Measurements from ENCODE around the gene PDE2A.

Gene PDE2A

DNA sequence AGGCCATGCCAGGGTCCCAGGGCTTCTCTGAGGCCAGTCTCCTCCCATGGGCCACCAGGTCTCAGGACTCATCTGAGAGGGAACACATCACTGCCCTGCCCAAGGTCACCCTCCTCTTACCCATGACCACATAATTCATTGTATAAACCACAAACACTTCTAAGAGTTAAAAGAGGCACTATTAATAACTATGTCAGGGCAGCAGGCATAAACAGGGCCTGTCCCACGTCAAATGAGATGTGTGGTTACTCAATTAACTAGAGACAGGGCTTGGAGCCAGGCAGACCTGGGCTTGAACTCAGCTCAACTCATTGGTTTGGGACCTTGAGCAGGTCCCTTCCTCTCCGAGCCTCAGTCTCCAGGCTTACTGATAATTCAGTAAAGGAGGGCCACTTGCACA, 44.9 kb upstream of the PDE2A start:
- Histone ChIP-seq H3K36me3 (ENCODE audit: insufficient read depth, low read length) (peaks cover 3% of the 10 kb centered on the region; the same call in 1 of the 2 replicates), H3K9ac (ENCODE audit: insufficient read length) (no peak overlapping the region), H3K4me3 (no peak overlapping the region), H3K27ac (no peak overlapping the region), H3K9me3 (ENCODE audit: low read depth, low read length) (no peaks in the 10 kb centered on the region)
- no peak for DNase-seq (ENCODE audit: low read depth, low spot score)
- TF ChIP-seq EZH2 (IDR thresholded peaks at IDR 0.05) (no peak), FOXP2 (optimal IDR thresholded peaks at IDR 0.05; ENCODE audit: control extremely low read depth, extremely low read length, insufficient read depth) (no peak), POLR2AphosphoS5 (IDR thresholded peaks at IDR 0.05; ENCODE audit: borderline replicate concordance, low read depth, low read length) (no peak)

DNA sequence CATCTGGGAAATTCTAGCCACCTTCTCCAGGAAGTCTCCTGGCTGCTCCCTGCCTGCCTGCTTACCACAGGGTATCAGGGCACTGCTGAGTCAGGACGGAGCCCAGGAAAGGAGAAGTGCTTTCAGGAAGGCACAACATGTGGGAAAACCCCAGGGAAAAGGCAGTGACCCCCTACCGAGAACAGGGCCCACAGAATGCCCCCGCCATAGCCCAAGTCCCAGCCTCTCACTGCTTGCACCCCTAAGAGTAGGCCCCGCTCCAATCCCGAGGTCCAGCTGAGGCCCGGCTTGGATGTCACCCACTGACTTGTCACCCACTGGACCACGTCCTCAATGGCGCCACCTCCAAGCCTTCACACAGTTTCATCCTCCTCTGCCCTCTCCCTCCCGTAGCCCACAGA, 43.9 kb upstream of the PDE2A start:
- no peak overlapping the region for H3K27ac ChIP-seq
- H3K36me3 ChIP-seq (ENCODE audit: insufficient read depth, low read length): peaks cover 3% of the 10 kb centered on the region; the same call in 1 of the 2 replicates
- H3K4me3 ChIP-seq: no peak overlapping the region
- no peaks in the 10 kb centered on the region for H3K9me3 ChIP-seq (ENCODE audit: low read depth, low read length)
- no peak overlapping the region for H3K9ac ChIP-seq (ENCODE audit: insufficient read length)
- no peak for DNase-seq (ENCODE audit: low read depth, low spot score)
- TF ChIP-seq EZH2 (IDR thresholded peaks at IDR 0.05) (no peak), FOXP2 (optimal IDR thresholded peaks at IDR 0.05; ENCODE audit: control extremely low read depth, extremely low read length, insufficient read depth) (no peak), POLR2AphosphoS5 (IDR thresholded peaks at IDR 0.05; ENCODE audit: borderline replicate concordance, low read depth, low read length) (no peak)

DNA sequence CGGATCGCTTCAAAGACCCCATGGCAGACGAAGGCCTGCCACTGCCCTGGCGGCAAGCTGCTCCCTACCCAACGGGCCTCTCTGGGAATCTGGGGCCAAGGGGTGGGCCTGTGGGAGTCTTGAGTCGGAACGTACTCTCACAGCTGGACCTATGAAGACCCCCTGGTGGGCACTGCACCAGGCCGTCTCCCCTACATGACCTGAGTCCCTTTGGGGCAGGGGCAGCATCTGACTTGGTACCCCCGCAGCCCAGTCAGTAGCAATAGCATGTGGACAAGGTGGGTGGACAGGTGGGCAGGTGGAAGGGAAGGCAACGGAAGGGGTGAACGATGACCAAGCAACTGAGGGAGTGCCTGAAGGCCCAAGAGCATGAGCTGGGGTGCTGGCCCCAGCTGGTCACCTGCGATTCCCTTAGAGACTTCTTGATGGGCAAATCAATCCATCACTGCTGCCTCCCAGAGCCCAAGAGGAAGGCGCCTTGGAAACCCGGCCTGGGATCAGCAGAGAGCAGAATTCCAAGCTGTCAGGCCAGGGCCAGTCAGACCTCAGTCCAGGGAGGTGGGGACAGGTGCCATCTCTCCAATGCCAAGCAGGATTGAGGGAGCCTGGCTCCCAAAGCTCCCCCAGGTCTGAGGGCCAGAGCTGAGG, 42.7 kb upstream of the PDE2A start:
- TF ChIP-seq FOXP2 (optimal IDR thresholded peaks at IDR 0.05; ENCODE audit: control extremely low read depth, extremely low read length, insufficient read depth) (no peak), POLR2AphosphoS5 (IDR thresholded peaks at IDR 0.05; ENCODE audit: borderline replicate concordance, low read depth, low read length) (no peak), EZH2 (IDR thresholded peaks at IDR 0.05) (no peak)
- no peak for DNase-seq (ENCODE audit: low read depth, low spot score)
- Histone ChIP-seq H3K4me3 (no peak overlapping the region), H3K36me3 (ENCODE audit: insufficient read depth, low read length) (peaks cover 3% of the 10 kb centered on the region; the same call in 1 of the 2 replicates), H3K27ac (no peak overlapping the region), H3K9ac (ENCODE audit: insufficient read length) (no peak overlapping the region), H3K9me3 (ENCODE audit: low read depth, low read length) (no peaks in the 10 kb centered on the region)

DNA sequence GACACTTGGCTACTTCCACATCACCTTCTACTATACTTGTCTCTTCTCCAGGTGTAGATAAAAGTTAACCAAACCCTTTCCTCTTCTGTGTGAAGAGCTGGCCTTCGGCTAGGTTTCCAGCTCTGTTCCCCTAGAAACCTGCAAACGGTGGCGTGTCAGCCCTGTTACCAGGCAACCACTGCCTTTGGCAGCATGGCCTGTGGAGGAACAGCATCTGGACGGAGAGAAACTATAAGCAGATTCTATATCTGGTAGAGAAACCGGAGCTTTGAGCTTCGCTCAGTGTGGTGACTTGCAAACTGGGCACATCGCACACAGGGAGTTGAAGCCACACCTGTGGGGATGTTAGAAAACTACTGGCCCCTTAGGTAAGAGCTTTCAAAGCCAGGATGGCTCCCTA, 42.1 kb upstream of the PDE2A start:
- H3K36me3 ChIP-seq (ENCODE audit: insufficient read depth, low read length): peaks cover 3% of the 10 kb centered on the region; the same call in 1 of the 2 replicates
- no peak for TF ChIP-seq FOXP2 (optimal IDR thresholded peaks at IDR 0.05; ENCODE audit: control extremely low read depth, extremely low read length, insufficient read depth)
- no peak for TF ChIP-seq EZH2 (IDR thresholded peaks at IDR 0.05)
- no peak for TF ChIP-seq POLR2AphosphoS5 (IDR thresholded peaks at IDR 0.05; ENCODE audit: borderline replicate concordance, low read depth, low read length)
- no peak overlapping the region for H3K4me3 ChIP-seq
- no peak overlapping the region for H3K27ac ChIP-seq
- no peak overlapping the region for H3K9ac ChIP-seq (ENCODE audit: insufficient read length)
- DNase-seq (ENCODE audit: low read depth, low spot score): no peak
- H3K9me3 ChIP-seq (ENCODE audit: low read depth, low read length): no peaks in the 10 kb centered on the region

DNA sequence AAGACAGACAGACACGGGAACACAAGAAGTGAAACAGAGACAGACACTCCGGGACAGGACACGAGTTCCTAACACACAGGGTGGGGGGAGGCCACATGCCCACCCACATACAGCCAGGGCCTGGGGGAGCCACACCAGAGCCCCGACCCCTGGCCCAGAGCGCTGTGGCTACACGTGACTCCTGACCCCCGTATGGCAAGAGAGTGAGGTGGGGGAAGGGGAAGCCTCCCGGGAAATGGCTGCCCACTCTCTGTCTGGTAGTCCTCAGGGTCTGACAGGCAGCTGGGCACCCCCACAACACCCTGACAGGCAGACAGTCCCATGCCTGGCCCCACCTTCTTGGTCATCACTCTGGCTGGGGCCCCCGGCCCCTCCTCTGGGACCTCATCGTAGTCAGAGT, 38.6 kb upstream of the PDE2A start:
- Histone ChIP-seq H3K9me3 (ENCODE audit: low read depth, low read length) (no peaks in the 10 kb centered on the region), H3K36me3 (ENCODE audit: insufficient read depth, low read length) (peaks cover 5% of the 10 kb centered on the region; the same call in 1 of the 2 replicates), H3K4me3 (no peak overlapping the region), H3K9ac (ENCODE audit: insufficient read length) (no peak overlapping the region), H3K27ac (no peak overlapping the region)
- TF ChIP-seq EZH2 (IDR thresholded peaks at IDR 0.05) (no peak), FOXP2 (optimal IDR thresholded peaks at IDR 0.05; ENCODE audit: control extremely low read depth, extremely low read length, insufficient read depth) (no peak), POLR2AphosphoS5 (IDR thresholded peaks at IDR 0.05; ENCODE audit: borderline replicate concordance, low read depth, low read length) (no peak)
- DNase-seq (ENCODE audit: low read depth, low spot score): no peak

DNA sequence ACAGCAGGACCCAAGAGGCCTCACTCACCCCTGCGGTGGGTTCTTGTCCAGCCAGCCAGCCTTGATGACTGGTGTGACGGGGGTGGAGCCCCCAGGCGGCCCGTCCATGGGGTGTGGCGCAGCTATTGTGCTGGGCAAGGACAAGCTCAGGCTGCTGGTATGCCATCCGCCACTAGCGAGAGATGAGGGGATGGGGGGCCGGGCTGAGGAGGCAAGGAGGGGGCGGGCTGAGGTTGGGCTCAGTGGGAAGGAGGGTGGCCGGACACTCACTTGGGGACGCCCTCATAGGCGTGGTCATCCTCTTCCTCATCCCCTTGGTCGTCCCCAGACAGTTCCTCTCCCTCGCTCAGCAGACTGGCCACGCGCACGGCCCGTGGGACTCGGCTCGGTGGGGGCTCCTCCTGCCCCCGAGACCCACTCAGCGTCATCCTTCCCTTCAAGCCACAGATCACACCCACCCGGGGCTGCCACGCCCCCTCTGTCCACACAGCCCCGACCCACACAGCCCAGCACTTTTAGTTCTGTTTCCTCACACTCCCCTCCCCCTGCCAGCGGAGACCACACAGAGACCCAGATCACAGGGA, 38.0 kb upstream of the PDE2A start:
- H3K4me3 ChIP-seq: no peak overlapping the region
- peaks cover 10% of the 10 kb centered on the region; the same call in 1 of the 2 replicates for H3K36me3 ChIP-seq (ENCODE audit: insufficient read depth, low read length)
- H3K9ac ChIP-seq (ENCODE audit: insufficient read length): no peak overlapping the region
- DNase-seq (ENCODE audit: low read depth, low spot score): no peak
- no peaks in the 10 kb centered on the region for H3K9me3 ChIP-seq (ENCODE audit: low read depth, low read length)
- TF ChIP-seq FOXP2 (optimal IDR thresholded peaks at IDR 0.05; ENCODE audit: control extremely low read depth, extremely low read length, insufficient read depth): no peak
- TF ChIP-seq EZH2 (IDR thresholded peaks at IDR 0.05): no peak
- TF ChIP-seq POLR2AphosphoS5 (IDR thresholded peaks at IDR 0.05; ENCODE audit: borderline replicate concordance, low read depth, low read length): no peak
- H3K27ac ChIP-seq: no peak overlapping the region

DNA sequence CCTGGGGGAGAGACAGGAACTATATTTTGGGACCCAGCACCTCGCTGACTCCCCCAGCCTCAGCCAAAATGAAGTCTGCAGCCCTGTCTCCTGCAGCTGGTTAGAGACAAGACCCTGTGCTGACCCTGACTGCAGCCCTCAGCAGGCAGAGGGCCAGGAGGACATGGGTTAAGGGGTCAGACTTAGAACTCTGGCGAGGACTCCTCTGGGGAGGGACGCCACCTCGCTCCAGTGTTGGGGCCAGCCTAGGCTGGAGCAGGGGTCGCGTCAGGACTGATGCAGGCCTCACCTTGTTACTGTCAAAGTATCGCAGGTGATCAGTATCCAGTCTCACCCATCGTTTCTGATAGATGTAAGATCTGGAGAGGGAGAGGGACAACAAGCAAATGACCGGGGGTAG, 36.9 kb upstream of the PDE2A start:
- no peak overlapping the region for H3K27ac ChIP-seq
- no peak for TF ChIP-seq POLR2AphosphoS5 (IDR thresholded peaks at IDR 0.05; ENCODE audit: borderline replicate concordance, low read depth, low read length)
- no peak for TF ChIP-seq EZH2 (IDR thresholded peaks at IDR 0.05)
- no peak for TF ChIP-seq FOXP2 (optimal IDR thresholded peaks at IDR 0.05; ENCODE audit: control extremely low read depth, extremely low read length, insufficient read depth)
- H3K4me3 ChIP-seq: no peak overlapping the region
- H3K9me3 ChIP-seq (ENCODE audit: low read depth, low read length): no peaks in the 10 kb centered on the region
- H3K9ac ChIP-seq (ENCODE audit: insufficient read length): no peak overlapping the region
- peaks cover 13% of the 10 kb centered on the region; the same call in 1 of the 2 replicates for H3K36me3 ChIP-seq (ENCODE audit: insufficient read depth, low read length)
- DNase-seq (ENCODE audit: low read depth, low spot score): no peak

DNA sequence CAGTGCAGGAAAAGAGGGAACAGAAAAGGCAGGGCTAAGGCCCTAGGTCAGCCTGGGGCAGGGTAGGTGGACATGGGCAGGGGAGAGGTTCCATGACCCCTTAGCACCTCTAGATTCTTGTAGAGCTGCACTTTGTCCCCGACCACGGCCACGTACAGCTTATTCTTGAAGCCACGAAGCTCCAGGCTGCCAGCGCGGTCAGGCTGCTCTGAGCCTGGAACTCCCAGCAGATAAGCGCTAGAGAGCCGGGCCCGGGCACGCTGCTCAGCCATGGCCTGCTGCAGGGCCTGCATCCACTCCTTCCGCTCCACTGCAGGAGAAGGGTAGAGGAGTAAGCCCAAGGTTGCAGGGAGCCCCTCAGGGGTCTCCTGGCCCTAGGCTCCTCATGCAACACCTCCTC, 36.1 kb upstream of the PDE2A start:
- Histone ChIP-seq H3K4me3 (no peak overlapping the region), H3K9ac (ENCODE audit: insufficient read length) (no peak overlapping the region), H3K9me3 (ENCODE audit: low read depth, low read length) (no peaks in the 10 kb centered on the region), H3K27ac (no peak overlapping the region), H3K36me3 (ENCODE audit: insufficient read depth, low read length) (peaks cover 17% of the 10 kb centered on the region; the same call in 1 of the 2 replicates)
- DNase-seq (ENCODE audit: low read depth, low spot score): no peak
- no peak for TF ChIP-seq EZH2 (IDR thresholded peaks at IDR 0.05)
- no peak for TF ChIP-seq POLR2AphosphoS5 (IDR thresholded peaks at IDR 0.05; ENCODE audit: borderline replicate concordance, low read depth, low read length)
- no peak for TF ChIP-seq FOXP2 (optimal IDR thresholded peaks at IDR 0.05; ENCODE audit: control extremely low read depth, extremely low read length, insufficient read depth)
